ENCODE results near the gene RNF212. TPM values are rescaled to one million over a fixed set of nuclear protein-coding genes. Genes with fewer than 3 reads are reported as not detected.
A peak's percentile ranks its signal among the peaks of the same experiment; 100 is the strongest.

The RNF212 gene
- total and polyA plus RNA-seq, 2 of the 13 experiments (the other 11 are each of a cell fraction or from before 2014, with no cell fraction given): not detected

GRCh38 chr4:1130316-1131186, 17.2 kb upstream of the RNF212 start:
- Histone ChIP-seq H3K79me2 (ENCODE audit: insufficient read depth, low read length) (no peaks in the 10 kb centered on the region), H3K4me1 (ENCODE audit: insufficient read depth, low read length) (no peaks in the 10 kb centered on the region), H3K4me3 (replicated peaks in 1 of 3; ENCODE audit: insufficient read depth in 1 of 3, low read depth in 2 of 3, low read length in 3 of 3) (no peak overlapping the region), H3K9ac (ENCODE audit: insufficient read depth, low read depth, low read length) (no peak overlapping the region), H3K36me3 (replicated peaks in 1 of 2; ENCODE audit: control insufficient read depth in 1 of 2, insufficient read depth in 2 of 2, low read length in 2 of 2) (no peaks in the 10 kb centered on the region), H3K9me3 (ENCODE audit: low read length) (no peaks in the 10 kb centered on the region), H3K27me3 (ENCODE audit: control insufficient read depth in 1 of 2, insufficient read depth in 2 of 2, low read length in 2 of 2) (peaks cover 1 to 9% of the 10 kb centered on the region in 2 experiments; a peak in 1 of 5 replicates), H2AFZ (ENCODE audit: low read length) (no peak overlapping the region), H3K27ac (ENCODE audit: extremely low read length, insufficient read depth, low read length) (no peak overlapping the region), H4K20me1 (ENCODE audit: insufficient read depth, low read length) (no peaks in the 10 kb centered on the region), H3K4me2 (ENCODE audit: low read depth, low read length) (no peak overlapping the region)
- in situ Hi-C loops (cut with HindIII; ENCODE audit: extremely low pct_ligation_motif_present, low pct_unique_long_range_greater_than_20kb): loop anchor here (5.0 kb wide), 2 partner anchors 137 to 222 kb away; no protein-coding TSS in a partner anchor
- CTCF ChIA-PET (ENCODE audit: low intra/inter-chr PET ratio, low total read pairs): interaction anchor here (1.1 to 2.8 kb wide), 4 partner anchors 138 to 221 kb away, joined by 4 to 25 read pairs (median 6); partner anchors contain the start of gene UVSSA
- DNase-seq (ENCODE audit: low spot score): peak; percentile 56
- FAIRE-seq: peak; percentile 88
- no TSS peak for BruUV-seq (replicated peaks)
- WGBS (ENCODE audit: low lambda C conversion rate): 17% methylated on average over 13 of the region's 13 CpGs
- POLR2A ChIA-PET: no interaction called here
- intact Hi-C loops (cut with micrococcal nuclease; ENCODE audit: unreplicated experiment): loop anchor here (1.0 to 2.0 kb wide), 2 partner anchors 138 to 220 kb away; no protein-coding TSS in a partner anchor
- peak; percentile 97 for ATAC-seq
- TF ChIP-seq HMGXB4 (CRISPR knock-in tag; IDR thresholded peaks at IDR 0.05; ENCODE audit: borderline replicate concordance in 1 of 2, low read depth in 1 of 2) (peak in 1 of 2 experiments; percentile 38; a peak in 1 of 4 replicates), SMC3 (IDR thresholded peaks at IDR 0.05; ENCODE audit: low read length) (peak; percentile 93), IRF2 (CRISPR knock-in tag; IDR thresholded peaks at IDR 0.05) (peak; percentile 55; the same call in 1 of the 2 replicates), ARNT (IDR thresholded peaks at IDR 0.05) (no peak), MIER2 (CRISPR knock-in tag; IDR thresholded peaks at IDR 0.05) (0 out of 2 replicates have a peak, but pooled peaks have one; percentile 24), NCOR1 (IDR thresholded peaks at IDR 0.05; ENCODE audit: borderline replicate concordance, low read length) (no peak), KLF16 (CRISPR knock-in tag; IDR thresholded peaks at IDR 0.05) (0 out of 4 replicates have a peak, but pooled peaks of 1 of the 2 experiments have one; percentile 27), POLR2G (IDR thresholded peaks at IDR 0.05; ENCODE audit: low read depth, low read length) (no peak), KDM2A (CRISPR knock-in tag; IDR thresholded peaks at IDR 0.05; ENCODE audit: borderline replicate concordance, low read depth) (peak; percentile 37; the same call in 1 of the 2 replicates), STAG1 (CRISPR knock-in tag; IDR thresholded peaks at IDR 0.05) (peak; percentile 99), ZNF558 (CRISPR knock-in tag; IDR thresholded peaks at IDR 0.05; ENCODE audit: borderline replicate concordance) (no peak), ZNF557 (CRISPR knock-in tag; IDR thresholded peaks at IDR 0.05) (no peak), ZNF720 (CRISPR knock-in tag; IDR thresholded peaks at IDR 0.05) (no peak), ZNF337 (CRISPR knock-in tag; IDR thresholded peaks at IDR 0.05; ENCODE audit: borderline replicate concordance, low read depth) (no peak), ZBTB33 (CRISPR knock-in tag; IDR thresholded peaks at IDR 0.05) (peak; percentile 26; the same call in 1 of the 2 replicates), ATF2 (CRISPR knock-in tag; IDR thresholded peaks at IDR 0.05) (0 out of 2 replicates have a peak, but pooled peaks have one; percentile 21)

Data from HepG2 (cell line).